ENCODE data around the gene GDF15. TPM values are rescaled to one million over a fixed set of nuclear protein-coding genes. Genes with fewer than 3 reads are reported as not detected.
A peak's percentile ranks its signal among the peaks of the same experiment; 100 is the strongest.
"Not testable (repeated sequence)": the region's sequence is repeated elsewhere in the genome, so short reads cannot be mapped to it uniquely, and the experiment has no call there.

GDF15 gene
- total and polyA plus RNA-seq, 3 donors from 2014 or later, result 0.93 to 2.5 (median 1.0) TPM

DNA sequence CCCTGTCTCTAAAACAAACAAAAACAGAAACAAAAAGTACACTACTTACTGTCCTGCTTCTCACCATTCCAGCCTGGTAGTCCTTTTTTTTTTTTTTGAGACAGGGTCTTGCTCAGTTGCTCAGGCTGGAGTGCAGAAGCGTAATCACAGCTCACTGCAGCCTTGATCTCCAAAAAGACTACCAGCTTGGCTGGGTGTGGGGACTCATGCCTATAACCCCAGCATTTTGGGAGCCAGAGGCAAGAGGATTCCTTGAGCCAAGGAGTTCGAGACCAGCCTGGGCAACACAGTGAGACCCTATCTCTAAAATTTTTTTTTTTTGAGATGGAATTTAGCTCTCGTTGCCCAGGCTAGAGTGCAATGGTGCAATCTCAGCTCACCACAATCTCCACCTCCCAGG lies 5.1 kb upstream of the GDF15 start:
- intact Hi-C loops (cut with DNase I; ENCODE audit: low total_unique reads), result no loop called here
- TF ChIP-seq POLR2A (IDR thresholded peaks at IDR 0.05) (no peak), CTCF (IDR thresholded peaks at IDR 0.05) (no peak)
- Histone ChIP-seq H3K27ac (peak overlapping the region; percentile 20 to 82), H3K9me3 (no peaks in the 10 kb centered on the region), H3K4me1 (peaks cover 8% of the 10 kb centered on the region), H3K27me3 (no peaks in the 10 kb centered on the region), H3K36me3 (ENCODE audit: low read depth, missing control alignments) (no peaks in the 10 kb centered on the region), H3K4me3 (no peak overlapping the region)
- DNase-seq, result no peak
- WGBS, 2 donors, result 63 to 72% methylated on average over 3 of the region's 3 CpGs

DNA sequence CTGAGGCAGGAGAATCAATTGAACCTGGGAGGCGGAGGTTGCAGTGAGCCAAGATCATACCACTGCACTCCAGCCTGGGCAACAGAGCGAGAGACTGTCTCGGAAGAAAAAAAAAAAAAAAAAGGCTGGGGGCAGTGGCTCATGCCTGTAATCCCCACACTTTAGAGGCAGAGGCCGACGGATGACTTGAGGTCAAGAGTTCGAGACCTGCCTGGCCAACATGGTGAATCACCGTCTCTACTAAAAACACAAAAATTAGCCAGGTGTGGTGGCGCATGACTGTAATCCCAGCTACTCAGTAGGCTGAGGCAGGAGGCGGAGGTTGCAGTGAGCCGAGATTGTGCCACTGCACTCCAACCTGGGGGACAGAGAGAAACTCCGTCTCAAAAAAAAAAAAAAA lies 2.3 kb upstream of the GDF15 start:
- intact Hi-C loops (cut with DNase I; ENCODE audit: low total_unique reads); DNase-seq; H3K27ac ChIP-seq; H3K4me3 ChIP-seq; H3K36me3 ChIP-seq (ENCODE audit: low read depth, missing control alignments); H3K27me3 ChIP-seq; H3K9me3 ChIP-seq: not testable (repeated sequence)
- peaks cover 19% of the 10 kb centered on the region for H3K4me1 ChIP-seq
- WGBS, 2 donors, result 95% methylated on average over 11 of the region's 11 CpGs

DNA sequence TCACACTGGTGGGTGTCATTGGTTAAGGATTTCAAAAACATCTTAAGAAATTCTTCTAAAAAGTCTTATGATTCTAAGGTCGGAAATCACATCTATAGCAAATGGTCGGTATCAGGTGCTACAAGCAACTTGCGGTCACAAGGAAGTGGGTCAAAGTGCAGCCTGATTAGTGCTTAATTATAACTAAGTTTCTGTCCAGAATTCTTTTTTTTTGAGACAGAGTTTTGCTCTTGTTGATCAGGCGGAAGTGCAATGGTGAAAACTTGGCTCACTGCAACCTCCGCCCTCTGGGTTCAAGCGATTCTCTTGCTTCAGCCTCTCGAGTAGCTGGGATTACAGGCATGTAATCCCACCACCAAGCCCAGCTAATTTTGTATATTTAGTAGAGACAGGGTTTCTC lies 1.2 kb upstream of the GDF15 start:
- Histone ChIP-seq H3K36me3 (ENCODE audit: low read depth, missing control alignments) (no peaks in the 10 kb centered on the region), H3K4me3 (no peak overlapping the region), H3K9me3 (no peaks in the 10 kb centered on the region), H3K27ac (no peak overlapping the region), H3K27me3 (no peaks in the 10 kb centered on the region), H3K4me1 (peaks cover 19% of the 10 kb centered on the region)
- intact Hi-C loops (cut with DNase I; ENCODE audit: low total_unique reads), result no loop called here
- 88 to 92% methylated on average over 7 of the region's 7 CpGs for WGBS, 2 donors
- DNase-seq, result no peak
- TF ChIP-seq POLR2A (IDR thresholded peaks at IDR 0.05) (no peak), CTCF (IDR thresholded peaks at IDR 0.05) (no peak)

GRCh38 chr19:18385359-18385674 lies 641 bp upstream of the GDF15 start:
- Histone ChIP-seq H3K27ac (no peak overlapping the region), H3K27me3 (no peaks in the 10 kb centered on the region)
- intact Hi-C loops (cut with DNase I; ENCODE audit: low total_unique reads), result no loop called here

DNA sequence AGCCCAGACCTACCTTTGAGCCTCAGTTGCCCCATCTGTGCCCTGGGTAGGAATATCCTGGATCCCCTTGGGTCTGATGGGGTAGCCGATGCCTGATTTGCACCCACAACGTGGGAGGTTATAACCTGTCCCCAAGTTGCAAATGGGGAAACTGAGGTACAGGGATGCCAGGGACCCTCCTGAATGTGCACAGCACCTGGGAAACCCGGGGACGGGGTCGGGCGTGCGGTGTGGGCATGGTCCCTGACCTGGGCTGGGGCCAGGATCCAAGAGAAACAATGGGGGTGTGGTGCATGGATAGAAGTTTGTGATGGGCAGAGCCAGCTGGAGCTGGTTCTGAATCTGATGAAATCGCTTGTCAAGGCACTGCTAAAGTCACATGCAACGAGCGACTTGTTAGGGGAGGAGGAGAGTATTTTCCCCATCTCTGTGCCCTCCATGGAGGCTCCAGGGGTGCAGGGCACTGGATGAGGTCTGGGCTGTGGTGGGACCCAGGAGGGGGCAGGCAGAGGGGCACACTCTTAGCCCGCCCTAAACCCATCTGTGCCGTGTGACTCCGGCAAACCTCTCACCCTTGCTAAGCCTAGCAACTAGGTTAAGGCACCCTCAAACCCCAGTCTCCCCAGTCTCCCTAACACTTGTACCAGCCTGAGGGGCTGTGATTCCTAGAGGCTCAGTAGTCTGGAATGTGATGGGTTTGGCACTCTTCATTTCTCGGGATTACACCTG lies 749 bp downstream of the GDF15 start:
- 66 to 75% methylated on average over 13 to 14 of the region's 14 CpGs for WGBS, 2 donors
- H3K36me3 ChIP-seq (ENCODE audit: low read depth, missing control alignments), result no peaks in the 10 kb centered on the region
- intact Hi-C loops (cut with DNase I; ENCODE audit: low total_unique reads), result no loop called here
- no peaks in the 10 kb centered on the region for H3K9me3 ChIP-seq
- no peaks in the 10 kb centered on the region for H3K27me3 ChIP-seq
- DNase-seq, result no peak
- H3K27ac ChIP-seq, result no peak overlapping the region
- H3K4me1 ChIP-seq, result peaks cover 14% of the 10 kb centered on the region
- no peak overlapping the region for H3K4me3 ChIP-seq
- no peak for TF ChIP-seq POLR2A (IDR thresholded peaks at IDR 0.05)
- TF ChIP-seq CTCF (IDR thresholded peaks at IDR 0.05), result no peak

More at GRCh38 chr19:18385359-18385674, 641 bp upstream of the GDF15 start:
- WGBS, 2 donors, result 97 to 98% methylated on average over 3 of the region's 3 CpGs
- no peak overlapping the region for H3K4me3 ChIP-seq
- H3K4me1 ChIP-seq, result peaks cover 19% of the 10 kb centered on the region
- H3K36me3 ChIP-seq (ENCODE audit: low read depth, missing control alignments), result no peaks in the 10 kb centered on the region
- no peak for DNase-seq
- TF ChIP-seq POLR2A (IDR thresholded peaks at IDR 0.05), result no peak
- TF ChIP-seq CTCF (IDR thresholded peaks at IDR 0.05), result no peak
- H3K9me3 ChIP-seq, result no peaks in the 10 kb centered on the region

Measured in testis (tissue), 3 donors.